ENCODE results near the gene AHI1. TPM values are rescaled to one million over a fixed set of nuclear protein-coding genes. Genes with fewer than 3 reads are reported as not detected.

The AHI1 gene
- total and polyA plus RNA-seq, 9 donors: 7.1 to 56.2 (median 26.7) TPM

GRCh38 chr6:135525594-135525993 lies 28.1 kb upstream of the AHI1 start:
- Histone ChIP-seq H3K27ac (no peak overlapping the region), H3K9me3 (no peaks in the 10 kb centered on the region), H3K4me1 (ENCODE audit: insufficient read depth) (no peaks in the 10 kb centered on the region), H3K36me3 (no peaks in the 10 kb centered on the region), H3K4me3 (no peak overlapping the region), H3K27me3 (no peaks in the 10 kb centered on the region)
- WGBS, 3 donors: 96 to 100% (median 100%) methylated on average over 1 of the region's 1 CpG
- TF ChIP-seq, protein P1, sequence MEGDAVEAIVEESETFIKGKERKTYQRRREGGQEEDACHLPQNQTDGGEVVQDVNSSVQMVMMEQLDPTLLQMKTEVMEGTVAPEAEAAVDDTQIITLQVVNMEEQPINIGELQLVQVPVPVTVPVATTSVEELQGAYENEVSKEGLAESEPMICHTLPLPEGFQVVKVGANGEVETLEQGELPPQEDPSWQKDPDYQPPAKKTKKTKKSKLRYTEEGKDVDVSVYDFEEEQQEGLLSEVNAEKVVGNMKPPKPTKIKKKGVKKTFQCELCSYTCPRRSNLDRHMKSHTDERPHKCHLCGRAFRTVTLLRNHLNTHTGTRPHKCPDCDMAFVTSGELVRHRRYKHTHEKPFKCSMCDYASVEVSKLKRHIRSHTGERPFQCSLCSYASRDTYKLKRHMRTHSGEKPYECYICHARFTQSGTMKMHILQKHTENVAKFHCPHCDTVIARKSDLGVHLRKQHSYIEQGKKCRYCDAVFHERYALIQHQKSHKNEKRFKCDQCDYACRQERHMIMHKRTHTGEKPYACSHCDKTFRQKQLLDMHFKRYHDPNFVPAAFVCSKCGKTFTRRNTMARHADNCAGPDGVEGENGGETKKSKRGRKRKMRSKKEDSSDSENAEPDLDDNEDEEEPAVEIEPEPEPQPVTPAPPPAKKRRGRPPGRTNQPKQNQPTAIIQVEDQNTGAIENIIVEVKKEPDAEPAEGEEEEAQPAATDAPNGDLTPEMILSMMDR (IDR thresholded peaks at IDR 0.05): no peak
- TF ChIP-seq POLR2A (IDR thresholded peaks at IDR 0.05): no peak
- TF ChIP-seq EP300 (IDR thresholded peaks at IDR 0.05): no peak
- intact Hi-C loops (cut with DNase I): loop anchor here in 1 of 4 donors (5.0 kb wide), 1 partner anchor 83 kb away; no protein-coding TSS in a partner anchor
- DNase-seq: no peak

GRCh38 chr6:135522965-135523692 lies 25.6 kb upstream of the AHI1 start:
- Histone ChIP-seq H3K4me1 (ENCODE audit: insufficient read depth) (no peaks in the 10 kb centered on the region), H3K36me3 (no peaks in the 10 kb centered on the region), H3K4me3 (no peak overlapping the region), H3K27ac (no peak overlapping the region), H3K27me3 (no peaks in the 10 kb centered on the region), H3K9me3 (no peaks in the 10 kb centered on the region)
- intact Hi-C loops (cut with DNase I): no loop called here
- 74 to 86% (median 79%) methylated on average over 6 of the region's 6 CpGs for WGBS, 3 donors
- no peak for TF ChIP-seq POLR2A (IDR thresholded peaks at IDR 0.05)
- TF ChIP-seq, protein P1 (IDR thresholded peaks at IDR 0.05): no peak
- TF ChIP-seq EP300 (IDR thresholded peaks at IDR 0.05): no peak
- no peak for DNase-seq

- no peaks in the 10 kb centered on the region for H3K27me3 ChIP-seq
- no peaks in the 10 kb centered on the region for H3K4me1 ChIP-seq (ENCODE audit: insufficient read depth)
- no peak overlapping the region for H3K27ac ChIP-seq
- 38 to 100% (median 55%) methylated on average over 1 of the region's 1 CpG for WGBS, 3 donors
- H3K36me3 ChIP-seq: no peaks in the 10 kb centered on the region
- no peak for TF ChIP-seq EP300 (IDR thresholded peaks at IDR 0.05)
- TF ChIP-seq, protein P1 (IDR thresholded peaks at IDR 0.05): no peak
- no peak for TF ChIP-seq POLR2A (IDR thresholded peaks at IDR 0.05)
- H3K9me3 ChIP-seq: no peaks in the 10 kb centered on the region
- H3K4me3 ChIP-seq: no peak overlapping the region
- intact Hi-C loops (cut with DNase I): no loop called here
- no peak for DNase-seq
Measured at GRCh38 chr6:135521431-135521830, 23.9 kb upstream of the AHI1 start.

GRCh38 chr6:135520781-135521180 lies 23.2 kb upstream of the AHI1 start:
- Histone ChIP-seq H3K4me1 (ENCODE audit: insufficient read depth) (no peaks in the 10 kb centered on the region), H3K27me3 (no peaks in the 10 kb centered on the region), H3K36me3 (no peaks in the 10 kb centered on the region), H3K27ac (no peak overlapping the region), H3K4me3 (no peak overlapping the region), H3K9me3 (no peaks in the 10 kb centered on the region)
- WGBS, 3 donors: 31 to 49% (median 46%) methylated on average over 2 of the region's 2 CpGs
- TF ChIP-seq POLR2A (IDR thresholded peaks at IDR 0.05) (no peak), EP300 (IDR thresholded peaks at IDR 0.05) (no peak)
- TF ChIP-seq, protein P1 (IDR thresholded peaks at IDR 0.05): no peak
- DNase-seq: no peak
- intact Hi-C loops (cut with DNase I): no loop called here

Measured in ovary (tissue), 9 donors.